Activated CD8-positive, alpha-beta memory T cell treated with anti-CD3 and anti-CD28 coated beads for 48 hours (primary cell): ENCODE data around the gene STXBP3.

Experiments used
- DNase-seq, 3 experiments: peaks; one replicate each; pipeline ENCODE4 v3.0.0-alpha.2; 2020; ENCODE audit warnings: low read depth in 2 of 3, low spot score in 2 of 3

STXBP3 gene

DNA sequence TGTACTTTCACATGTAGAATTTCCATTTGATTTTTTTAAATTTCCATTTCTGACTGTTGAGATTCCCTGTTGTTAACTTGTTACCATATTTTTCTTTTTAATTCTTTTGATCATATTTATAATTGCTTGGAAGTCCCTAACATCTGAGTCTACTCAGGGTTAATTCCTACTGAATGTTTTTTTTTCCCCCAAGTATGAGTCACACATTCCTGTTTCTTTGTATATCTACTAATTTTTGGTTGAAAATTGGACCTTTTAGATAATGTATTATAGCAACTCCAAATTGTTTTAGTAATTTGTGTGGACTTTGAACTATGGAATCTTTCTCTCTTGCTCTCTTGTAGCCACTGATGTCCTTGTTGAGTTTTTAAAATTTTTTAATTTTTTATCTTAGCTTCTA is 54.6 kb downstream of the STXBP3 start:
- no peak for DNase-seq

DNA sequence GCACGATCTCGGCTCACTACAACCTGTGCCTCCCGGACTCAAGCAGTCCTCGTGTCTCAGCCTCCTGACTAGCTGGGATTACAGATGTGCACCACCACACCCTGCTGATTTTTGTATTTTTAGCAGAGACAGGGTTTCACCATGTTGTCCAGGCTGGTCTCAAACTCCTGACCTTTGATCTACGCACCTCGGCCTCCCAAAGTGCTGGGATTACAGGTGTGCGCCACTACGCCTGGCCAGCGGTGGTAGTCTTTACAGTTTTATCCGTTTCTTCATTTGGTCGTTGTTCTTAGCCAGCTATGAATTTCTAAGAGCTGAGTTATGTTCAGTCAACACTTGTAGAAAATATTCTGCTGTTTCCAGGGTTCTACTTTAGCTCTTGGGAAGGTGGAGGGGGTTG is 57.1 kb downstream of the STXBP3 start:
- DNase-seq: no peak

DNA sequence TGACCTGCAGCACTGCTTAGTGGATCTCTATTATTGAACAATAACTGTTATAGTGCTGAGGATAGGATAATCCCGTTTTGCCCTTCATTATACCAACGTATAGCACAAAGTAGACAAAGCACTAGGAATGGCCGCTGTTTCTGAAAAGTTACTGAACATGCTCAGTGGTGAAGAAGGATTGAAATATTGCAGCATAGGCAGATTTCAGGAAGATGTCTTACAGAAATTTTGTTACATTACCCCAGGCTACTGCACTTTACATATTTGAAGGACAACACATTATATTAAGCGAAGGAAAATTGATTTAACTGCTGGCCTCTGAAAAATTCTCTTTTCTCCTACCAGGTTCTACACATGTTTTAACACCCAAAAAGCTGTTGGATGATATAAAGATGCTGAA is 62.0 kb downstream of the STXBP3 start:
- no peak for DNase-seq

DNA sequence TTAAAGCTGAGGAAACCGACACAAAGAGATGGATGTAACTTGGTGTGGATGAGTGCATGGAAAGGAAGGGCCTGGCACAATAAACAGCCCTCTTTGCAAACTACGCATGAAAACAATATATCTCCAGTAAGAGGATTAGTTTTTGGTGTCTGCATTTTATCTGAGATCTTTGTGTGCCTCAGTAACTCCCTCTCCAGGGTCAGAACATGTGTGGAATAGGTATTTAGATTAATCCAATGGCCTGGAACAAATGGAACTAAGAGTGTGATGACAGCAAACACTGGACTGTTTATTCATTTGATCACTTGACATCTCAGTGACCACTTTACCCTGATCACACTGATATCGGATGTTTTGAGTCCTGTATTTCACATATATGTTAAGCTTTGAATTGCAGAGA is 65.1 kb downstream of the STXBP3 start:
- no peak for DNase-seq

DNA sequence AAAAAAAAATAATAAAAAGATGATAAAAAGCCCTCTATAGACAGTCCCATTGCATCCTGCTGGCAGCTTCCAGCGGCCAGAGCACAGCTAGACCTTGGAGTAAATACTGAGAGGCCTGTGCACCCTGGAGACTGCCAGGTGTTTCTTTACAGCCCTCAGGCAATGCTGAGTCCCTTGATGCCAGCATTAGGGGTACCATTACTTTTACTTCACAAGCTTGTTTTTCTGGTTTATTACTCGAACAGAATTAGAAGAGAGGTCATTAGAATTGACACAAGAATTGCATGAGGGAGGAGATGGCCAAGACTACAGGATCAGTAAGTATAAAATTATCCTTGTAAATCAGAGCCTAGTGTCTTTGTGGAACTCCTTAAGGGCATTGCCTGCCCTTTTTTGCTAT is 66.9 kb downstream of the STXBP3 start:
- DNase-seq: no peak

- no peak for DNase-seq
Observed at GRCh38 chr1:108814343-108815125, 68.1 kb downstream of the STXBP3 start.

- no peak for DNase-seq
Observed at GRCh38 chr1:108815566-108815965, 69.1 kb downstream of the STXBP3 start.

GRCh38 chr1:108816049-108816893 is 69.8 kb downstream of the STXBP3 start:
- no peak for DNase-seq

- DNase-seq: no peak
Observed at GRCh38 chr1:108817016-108817415, 70.5 kb downstream of the STXBP3 start.

DNA sequence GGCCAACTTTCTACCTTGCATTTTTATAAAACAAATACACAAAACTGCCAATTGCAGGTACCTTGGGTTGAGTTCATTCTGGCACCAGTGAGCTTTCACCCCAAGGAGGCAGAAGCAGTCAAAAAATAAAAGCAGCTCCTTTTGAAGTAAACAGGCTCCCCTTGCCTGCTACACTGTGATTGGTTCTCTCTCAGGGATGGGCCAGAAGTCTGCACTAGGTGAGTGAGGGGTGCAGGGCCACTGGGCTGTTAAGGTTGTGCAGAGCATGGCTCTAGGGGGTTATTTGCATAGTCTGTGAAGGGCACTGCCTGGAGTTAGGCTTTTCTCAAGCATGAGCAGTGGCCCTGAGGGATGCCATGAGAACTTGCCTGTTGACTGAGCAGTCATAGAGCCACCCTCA is 71.3 kb downstream of the STXBP3 start:
- DNase-seq: no peak

- DNase-seq: no peak
Observed at GRCh38 chr1:108819878-108820277, 73.4 kb downstream of the STXBP3 start.

DNA sequence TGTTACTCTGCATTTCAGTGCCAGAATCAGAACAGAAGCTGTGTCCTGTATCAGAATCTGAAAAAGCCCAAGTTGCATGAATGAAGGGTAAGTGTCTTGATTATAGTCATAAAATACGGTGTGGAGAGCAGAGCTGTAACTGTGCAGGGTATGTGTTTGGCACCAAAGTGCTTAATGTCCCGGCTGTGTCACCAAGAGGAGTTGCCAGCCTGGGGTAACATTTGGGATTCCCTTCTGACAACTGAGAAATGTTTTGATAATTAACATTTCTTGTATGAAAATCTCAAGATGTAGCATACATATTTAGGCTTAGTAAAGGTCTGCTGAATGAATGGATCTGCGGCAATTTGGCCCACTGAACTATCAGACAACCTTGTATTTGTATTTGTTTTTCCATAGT is 77.2 kb downstream of the STXBP3 start:
- DNase-seq: no peak

- DNase-seq: no peak
Observed at GRCh38 chr1:108824051-108824450, 77.6 kb downstream of the STXBP3 start.

DNA sequence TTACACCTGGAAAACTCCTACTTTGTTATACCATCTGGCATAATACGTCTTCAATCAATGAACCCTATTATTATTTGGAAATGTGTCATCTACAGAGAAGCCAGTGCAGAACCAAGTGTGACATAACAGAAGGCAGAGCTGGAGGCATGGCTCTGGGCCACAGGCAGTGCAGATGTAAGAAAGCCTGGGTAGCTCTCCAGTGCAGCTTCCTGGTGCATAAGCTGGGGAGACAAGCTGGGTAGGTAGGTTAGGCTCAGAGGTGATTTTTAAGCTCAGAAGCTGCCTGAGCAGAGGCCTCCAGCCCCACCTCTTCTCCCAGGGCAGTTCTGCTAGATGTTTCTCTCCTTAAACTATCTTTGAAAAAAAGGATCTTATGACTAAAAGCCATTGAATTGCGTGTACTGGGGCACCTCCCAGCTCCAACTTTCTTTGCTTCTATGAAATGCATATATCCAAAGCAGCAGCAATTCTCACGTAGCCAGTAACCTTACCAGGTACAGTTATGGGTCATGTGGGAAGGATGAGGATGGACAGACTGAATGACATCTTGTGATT is 79.7 kb downstream of the STXBP3 start:
- no peak for DNase-seq

DNA sequence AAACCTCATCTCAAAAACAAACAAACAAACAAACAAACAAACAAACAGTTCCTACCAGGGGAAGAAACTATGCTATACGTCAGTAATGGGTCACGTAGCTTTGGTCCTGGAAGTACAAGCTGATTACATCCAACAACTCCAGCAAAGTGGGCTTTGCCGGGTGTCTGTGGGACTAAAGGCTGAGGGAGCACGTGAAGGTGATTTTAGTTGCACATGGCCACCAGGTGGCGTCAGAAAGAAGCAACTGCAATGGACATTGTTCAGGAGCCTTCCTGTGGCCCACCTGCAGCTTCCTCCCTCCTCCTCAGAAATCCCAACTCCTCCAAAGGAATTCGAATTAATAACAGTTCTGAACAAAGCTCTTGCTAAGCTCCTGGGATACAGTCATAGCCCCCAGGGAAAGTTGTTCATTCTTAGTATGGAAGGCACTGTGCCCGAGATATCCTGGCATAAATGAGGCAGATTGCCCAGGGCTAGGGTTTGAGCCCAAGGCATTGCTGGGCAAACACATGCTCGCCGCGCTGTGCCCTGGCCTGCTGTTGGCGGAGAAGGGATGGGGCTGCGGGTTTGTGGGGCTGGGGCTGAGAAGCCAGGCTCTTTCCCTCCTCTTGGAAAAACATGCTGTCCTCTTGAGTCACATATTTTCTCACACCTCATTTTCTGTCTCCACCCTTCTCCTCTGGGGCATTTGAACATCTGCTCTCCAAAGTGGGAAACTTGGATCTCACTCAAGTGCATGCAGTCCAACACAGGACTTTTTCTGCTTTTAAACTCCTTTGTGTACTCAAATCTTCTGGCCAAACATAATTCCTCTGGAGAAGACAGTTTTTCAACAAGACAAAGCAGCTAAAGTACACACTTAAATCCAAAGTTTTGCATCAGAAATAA is 81.8 kb downstream of the STXBP3 start:
- DNase-seq: peak in 2 of 3 experiments; percentile 13 to 37

GRCh38 chr1:108829498-108829916 is 83.0 kb downstream of the STXBP3 start:
- DNase-seq: no peak

DNA sequence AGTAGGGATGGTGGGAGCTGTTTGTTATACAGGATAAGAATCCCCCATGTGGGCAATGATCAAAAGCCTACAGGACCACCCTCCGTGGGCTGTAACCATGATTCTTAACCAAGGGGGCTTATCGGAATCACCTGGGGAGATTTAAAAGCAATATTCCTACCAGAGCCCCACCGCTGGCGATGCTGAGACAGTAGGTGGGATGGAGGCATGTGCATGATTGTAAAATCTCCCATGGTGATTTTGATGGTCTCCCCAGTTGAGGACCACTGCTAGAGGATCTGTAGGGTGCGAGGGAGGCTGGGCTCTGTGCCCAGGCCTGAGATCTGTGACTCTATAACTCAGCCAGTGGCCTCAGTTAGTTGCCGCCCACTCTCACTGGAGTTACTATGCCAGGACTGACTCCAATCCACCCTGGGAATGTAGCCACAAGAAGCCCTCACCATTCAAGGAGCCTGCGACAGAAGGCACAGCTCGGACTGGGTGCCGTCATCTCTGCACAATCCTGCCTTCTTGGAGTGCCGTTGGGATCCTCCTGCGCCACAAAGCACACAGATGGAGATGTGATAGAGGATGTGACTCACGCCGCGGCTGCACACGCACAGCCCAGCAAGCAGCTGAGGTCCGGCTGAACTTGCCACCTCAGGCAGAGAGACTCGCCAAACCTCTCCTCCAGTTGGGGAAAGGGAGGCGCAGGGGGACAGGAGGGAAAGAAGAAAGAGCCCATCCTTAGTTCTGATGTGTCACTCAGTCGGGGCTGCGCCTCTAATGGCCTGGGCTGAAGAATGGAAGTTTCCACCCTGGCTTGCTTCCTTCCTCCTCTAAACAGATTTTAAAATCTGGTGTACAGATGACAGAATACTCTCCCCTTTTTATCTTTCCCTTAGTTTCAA is 83.9 kb downstream of the STXBP3 start:
- no peak for DNase-seq

- no peak for DNase-seq
Observed at GRCh38 chr1:108831225-108831624, 84.8 kb downstream of the STXBP3 start.

GRCh38 chr1:108832929-108833328 is 86.5 kb downstream of the STXBP3 start:
- DNase-seq: no peak

- no peak for DNase-seq
Observed at GRCh38 chr1:108841703-108842102, 95.2 kb downstream of the STXBP3 start.
